ENCODE measurements around the gene MAST4. TPM values are rescaled to one million over a fixed set of nuclear protein-coding genes. Genes with fewer than 3 reads are reported as not detected.

Gene MAST4
- total RNA-seq, 4 donors from 2014 or later: 19.5 to 44.1 (median 24.1) TPM

DNA sequence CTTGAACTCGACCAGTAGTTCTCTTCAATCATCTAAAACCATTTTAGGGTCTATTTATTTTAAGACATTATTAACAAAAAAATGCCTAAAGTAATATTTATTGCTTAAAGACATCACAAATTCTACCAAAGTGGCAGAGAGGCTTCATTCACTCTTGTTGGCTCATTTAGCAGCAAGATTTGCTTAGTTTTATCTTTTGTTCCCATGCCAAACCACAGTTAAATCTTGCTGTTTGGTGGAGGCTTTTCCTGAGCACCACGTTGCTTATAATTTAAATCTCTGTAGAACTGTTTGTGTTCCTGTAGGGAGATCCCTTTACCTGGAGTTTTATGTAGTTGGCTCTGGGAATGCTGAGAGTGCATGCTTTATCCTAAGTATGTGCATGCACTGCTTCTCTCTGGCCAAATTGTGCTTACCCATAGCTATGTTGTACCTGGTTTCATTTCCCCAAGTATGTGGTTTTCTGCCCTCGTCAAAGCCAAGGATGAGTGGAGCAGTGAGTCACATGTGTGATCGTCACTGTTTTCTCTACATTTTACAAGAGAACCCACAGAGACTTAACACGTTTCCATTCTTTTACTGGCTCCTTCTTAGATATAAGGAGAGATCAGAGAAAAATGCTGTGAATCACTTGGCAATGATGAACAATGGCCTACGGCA lies 42.1 kb upstream of the MAST4 start:
- Histone ChIP-seq H3K27ac (no peak overlapping the region), H3K27me3 (no peaks in the 10 kb centered on the region), H3K9me3 (peaks cover 0 to 8% (median 0%) of the 10 kb centered on the region in 4 donors), H3K4me1 (no peaks in the 10 kb centered on the region), H3K4me3 (no peak overlapping the region), H3K36me3 (no peaks in the 10 kb centered on the region)
- DNase-seq (ENCODE audit: low spot score in 2 of 2): no peak
- no peak for TF ChIP-seq POLR2A (IDR thresholded peaks at IDR 0.05)
- TF ChIP-seq EP300 (IDR thresholded peaks at IDR 0.05): no peak
- TF ChIP-seq, protein P1, sequence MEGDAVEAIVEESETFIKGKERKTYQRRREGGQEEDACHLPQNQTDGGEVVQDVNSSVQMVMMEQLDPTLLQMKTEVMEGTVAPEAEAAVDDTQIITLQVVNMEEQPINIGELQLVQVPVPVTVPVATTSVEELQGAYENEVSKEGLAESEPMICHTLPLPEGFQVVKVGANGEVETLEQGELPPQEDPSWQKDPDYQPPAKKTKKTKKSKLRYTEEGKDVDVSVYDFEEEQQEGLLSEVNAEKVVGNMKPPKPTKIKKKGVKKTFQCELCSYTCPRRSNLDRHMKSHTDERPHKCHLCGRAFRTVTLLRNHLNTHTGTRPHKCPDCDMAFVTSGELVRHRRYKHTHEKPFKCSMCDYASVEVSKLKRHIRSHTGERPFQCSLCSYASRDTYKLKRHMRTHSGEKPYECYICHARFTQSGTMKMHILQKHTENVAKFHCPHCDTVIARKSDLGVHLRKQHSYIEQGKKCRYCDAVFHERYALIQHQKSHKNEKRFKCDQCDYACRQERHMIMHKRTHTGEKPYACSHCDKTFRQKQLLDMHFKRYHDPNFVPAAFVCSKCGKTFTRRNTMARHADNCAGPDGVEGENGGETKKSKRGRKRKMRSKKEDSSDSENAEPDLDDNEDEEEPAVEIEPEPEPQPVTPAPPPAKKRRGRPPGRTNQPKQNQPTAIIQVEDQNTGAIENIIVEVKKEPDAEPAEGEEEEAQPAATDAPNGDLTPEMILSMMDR (IDR thresholded peaks at IDR 0.05): no peak
- 63 to 75% methylated on average over 6 of the region's 6 CpGs for WGBS, 2 donors

DNA sequence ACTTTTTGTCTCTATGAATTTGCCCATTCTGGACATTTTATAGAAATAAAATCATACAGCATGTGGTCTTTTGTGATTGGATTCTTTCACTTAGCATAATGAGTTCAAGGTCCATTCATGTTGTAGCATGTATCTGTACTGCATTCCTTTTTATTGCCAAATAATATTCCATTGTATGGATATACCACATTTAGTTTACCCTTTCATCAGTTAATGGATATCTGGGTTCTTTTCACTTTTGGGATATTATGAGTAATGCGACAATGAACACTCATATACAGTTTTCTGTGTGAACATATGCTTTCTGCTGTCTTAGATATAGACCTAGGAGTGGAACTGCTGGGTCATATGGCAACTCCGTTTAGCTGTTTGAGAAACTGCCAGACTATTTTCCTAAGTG lies 41.3 kb upstream of the MAST4 start:
- TF ChIP-seq POLR2A (IDR thresholded peaks at IDR 0.05) (no peak), EP300 (IDR thresholded peaks at IDR 0.05) (no peak)
- TF ChIP-seq, protein P1 (IDR thresholded peaks at IDR 0.05): no peak
- WGBS, 2 donors: 88 to 93% methylated on average over 2 of the region's 2 CpGs
- Histone ChIP-seq H3K27ac (no peak overlapping the region), H3K9me3 (peaks cover 0 to 8% (median 0%) of the 10 kb centered on the region in 4 donors), H3K36me3 (no peaks in the 10 kb centered on the region), H3K4me1 (no peaks in the 10 kb centered on the region), H3K4me3 (no peak overlapping the region), H3K27me3 (no peaks in the 10 kb centered on the region)
- DNase-seq (ENCODE audit: low spot score in 2 of 2): no peak

DNA sequence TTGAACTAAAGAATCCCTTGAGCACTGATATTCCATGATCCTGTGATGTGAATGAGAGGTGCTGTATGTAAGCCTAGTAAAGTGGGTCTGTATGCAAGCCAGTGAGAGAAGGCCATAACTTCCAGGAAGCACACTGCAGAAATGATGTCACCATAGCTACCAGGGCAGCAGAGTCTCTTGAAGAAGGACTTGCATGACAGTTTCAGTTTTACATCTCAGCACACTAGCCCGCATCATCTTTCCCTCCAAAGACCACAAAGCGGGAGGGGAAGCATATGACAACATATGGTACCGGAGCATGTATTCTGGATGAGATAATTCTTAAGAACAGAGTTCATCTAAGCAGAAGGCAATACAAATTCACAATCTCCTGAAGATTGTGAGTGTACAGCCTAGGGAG lies 37.6 kb upstream of the MAST4 start:
- Histone ChIP-seq H3K27me3 (no peaks in the 10 kb centered on the region), H3K9me3 (peaks cover 0 to 11% (median 0%) of the 10 kb centered on the region in 4 donors), H3K27ac (no peak overlapping the region), H3K36me3 (no peaks in the 10 kb centered on the region), H3K4me1 (no peaks in the 10 kb centered on the region), H3K4me3 (no peak overlapping the region)
- TF ChIP-seq, protein P1 (IDR thresholded peaks at IDR 0.05): no peak
- TF ChIP-seq POLR2A (IDR thresholded peaks at IDR 0.05) (no peak), EP300 (IDR thresholded peaks at IDR 0.05) (no peak)
- WGBS, 2 donors: 90% methylated on average over 3 of the region's 3 CpGs
- DNase-seq (ENCODE audit: low spot score in 2 of 2): no peak

DNA sequence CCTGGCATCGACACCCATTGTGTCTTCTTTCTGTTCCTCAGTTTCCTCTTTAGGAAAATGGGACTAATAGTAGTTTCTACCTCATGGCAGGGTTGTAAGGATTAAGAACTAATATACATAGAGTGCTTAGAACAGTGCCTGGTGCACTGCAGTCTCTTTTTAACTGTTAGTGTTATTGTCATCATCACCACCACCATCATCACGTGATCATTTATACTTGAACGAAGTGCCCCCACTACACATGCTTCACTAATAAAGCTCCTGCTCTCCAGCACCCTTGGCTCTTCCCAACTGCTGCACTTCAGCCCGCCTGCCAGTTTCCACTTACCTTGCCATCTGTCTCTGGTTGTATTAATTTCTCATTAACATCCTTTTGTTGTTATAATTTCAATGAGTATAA lies 35.8 kb upstream of the MAST4 start:
- Histone ChIP-seq H3K36me3 (no peaks in the 10 kb centered on the region), H3K27me3 (no peaks in the 10 kb centered on the region), H3K4me1 (no peaks in the 10 kb centered on the region), H3K4me3 (no peak overlapping the region), H3K9me3 (peaks cover 0 to 6% (median 0%) of the 10 kb centered on the region in 4 donors), H3K27ac (no peak overlapping the region)
- 81 to 90% methylated on average over 4 of the region's 4 CpGs for WGBS, 2 donors
- no peak for TF ChIP-seq POLR2A (IDR thresholded peaks at IDR 0.05)
- no peak for TF ChIP-seq EP300 (IDR thresholded peaks at IDR 0.05)
- TF ChIP-seq, protein P1 (IDR thresholded peaks at IDR 0.05): no peak
- no peak for DNase-seq (ENCODE audit: low spot score in 2 of 2)

DNA sequence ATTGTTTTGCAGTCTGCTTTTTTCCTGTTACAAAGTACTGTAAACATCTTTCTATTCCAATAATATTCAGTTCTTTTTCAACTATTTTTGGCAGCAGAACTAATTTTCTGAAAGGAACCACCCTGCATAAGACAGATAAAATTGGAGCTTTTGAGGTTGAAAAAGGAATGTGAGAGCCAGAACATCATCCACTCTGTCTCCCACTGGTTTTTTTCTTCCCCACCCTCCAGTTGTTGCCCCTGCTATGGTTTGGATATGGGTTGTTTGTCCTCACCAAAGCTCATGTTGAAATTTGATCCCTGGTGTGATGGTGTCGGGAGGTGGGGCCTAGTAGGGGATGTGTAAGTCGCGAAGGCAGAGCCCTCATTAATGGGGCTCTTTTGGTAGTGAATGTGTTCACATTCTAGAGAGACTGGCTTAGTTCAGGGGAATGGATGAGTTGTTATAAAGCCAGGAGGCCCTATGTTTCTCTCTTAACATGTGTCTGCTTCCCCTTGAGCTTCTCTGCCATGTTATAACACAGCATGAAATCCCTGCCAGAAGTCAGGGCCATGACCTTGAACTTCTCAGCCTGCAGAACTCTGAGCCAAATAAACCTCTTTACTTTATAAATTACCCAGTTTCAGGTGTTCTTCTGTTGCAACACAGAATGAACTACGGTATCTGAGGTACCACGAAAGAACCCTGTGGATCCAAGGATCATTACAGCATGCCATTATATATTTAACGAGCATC lies 34.8 kb upstream of the MAST4 start:
- DNase-seq (ENCODE audit: low spot score in 2 of 2): no peak
- peaks cover 0 to 3% (median 0%) of the 10 kb centered on the region in 4 donors for H3K9me3 ChIP-seq

More for the DNA sequence above, 34.8 kb upstream of the MAST4 start:
- WGBS, 2 donors: 76 to 77% methylated on average over 6 of the region's 6 CpGs
- Histone ChIP-seq H3K4me1 (no peaks in the 10 kb centered on the region), H3K4me3 (no peak overlapping the region), H3K36me3 (no peaks in the 10 kb centered on the region), H3K27me3 (no peaks in the 10 kb centered on the region), H3K27ac (peak overlapping the region in 1 of 4 donors; percentile 8)
- TF ChIP-seq, protein P1 (IDR thresholded peaks at IDR 0.05): no peak
- TF ChIP-seq EP300 (IDR thresholded peaks at IDR 0.05) (no peak), POLR2A (IDR thresholded peaks at IDR 0.05) (no peak)

Measured in tibial nerve (tissue), 4 donors.